GM19035 (cell line): ENCODE data around the gene RGS6.
"Not testable (repeated sequence)": the region's sequence is repeated elsewhere in the genome, so short reads cannot be mapped to it uniquely, and the experiment has no call there.

Experiments
- ATAC-seq: cut with Tn5 transposase; IDR thresholded peaks from one replicate; pipeline ENCODE4 v1.9.1; 2021; ENCODE audit not compliant: unreplicated experiment

Gene RGS6

GRCh38 chr14:71932229-71932981 is at the start of gene RGS6:
Gene RGS6, plus strand, starts transcription at chr14:71932429.
- no peak for ATAC-seq

- ATAC-seq = no peak
Observed at GRCh38 chr14:71883094-71883493, 49.1 kb upstream of the RGS6 start.

- ATAC-seq = no peak
Observed at GRCh38 chr14:71885301-71885700, 46.9 kb upstream of the RGS6 start.

GRCh38 chr14:71887802-71888201 is 44.4 kb upstream of the RGS6 start:
- ATAC-seq = not testable (repeated sequence)

- ATAC-seq = no peak
Observed at GRCh38 chr14:71890541-71890940, 41.7 kb upstream of the RGS6 start.

- ATAC-seq = no peak
Observed at GRCh38 chr14:71891185-71891584, 41.0 kb upstream of the RGS6 start.

GRCh38 chr14:71891970-71892369 is 40.3 kb upstream of the RGS6 start:
- ATAC-seq = no peak

- no peak for ATAC-seq
Observed at GRCh38 chr14:71905031-71905430, 27.2 kb upstream of the RGS6 start.

- no peak for ATAC-seq
Observed at GRCh38 chr14:71905860-71906259, 26.4 kb upstream of the RGS6 start.

GRCh38 chr14:71907793-71908515 is 24.3 kb upstream of the RGS6 start:
- no peak for ATAC-seq

GRCh38 chr14:71911669-71912068 is 20.6 kb upstream of the RGS6 start:
- ATAC-seq = no peak

GRCh38 chr14:71913342-71913741 is 18.9 kb upstream of the RGS6 start:
- no peak for ATAC-seq

- no peak for ATAC-seq
Observed at GRCh38 chr14:71918955-71919354, 13.3 kb upstream of the RGS6 start.

GRCh38 chr14:71923513-71923912 is 8.7 kb upstream of the RGS6 start:
- no peak for ATAC-seq

- no peak for ATAC-seq
Observed at GRCh38 chr14:71931492-71932228, 569 bp upstream of the RGS6 start.

- no peak for ATAC-seq
Observed at GRCh38 chr14:71933001-71933587, 865 bp downstream of the RGS6 start.

- ATAC-seq = not testable (repeated sequence)
Observed at GRCh38 chr14:71938273-71938672, 6.0 kb downstream of the RGS6 start.

- not testable (repeated sequence) for ATAC-seq
Observed at GRCh38 chr14:71939344-71939743, 7.1 kb downstream of the RGS6 start.

- ATAC-seq = not testable (repeated sequence)
Observed at GRCh38 chr14:71940500-71940899, 8.3 kb downstream of the RGS6 start.

GRCh38 chr14:71941616-71942015 is 9.4 kb downstream of the RGS6 start:
- ATAC-seq = not testable (repeated sequence)
